Gastroesophageal sphincter (tissue), 3 donors: ENCODE measurements around the gene BST1.

ENCODE experiments used
- CTCF ChIP-seq, 4 experiments: fragments of 200-600 bp in 2 of 4; fragments of 450-650 bp in 2 of 4; sonication (generic) in 1 of 4; IDR thresholded peaks; one replicate each; pipeline ENCODE4 v1.5.1; 2017 to 2019; ENCODE audit warnings: antibody characterized with exemption in 4 of 4, mild to moderate bottlenecking in 2 of 4, moderate library complexity in 2 of 4
- POLR2A ChIP-seq, 2 donors: fragments of 450-650 bp; IDR thresholded peaks; one replicate each; pipeline ENCODE4 v1.6.1; 2017; ENCODE audit warnings: antibody characterized with exemption in 2 of 2, mild to moderate bottlenecking in 2 of 2, moderate library complexity in 1 of 2
- POLR2AphosphoS5 ChIP-seq: sonication (generic); formaldehyde crosslinking; IDR thresholded peaks from one replicate; pipeline ENCODE4 v1.6.1; 2017; ENCODE audit warnings: antibody characterized with exemption

DNA sequence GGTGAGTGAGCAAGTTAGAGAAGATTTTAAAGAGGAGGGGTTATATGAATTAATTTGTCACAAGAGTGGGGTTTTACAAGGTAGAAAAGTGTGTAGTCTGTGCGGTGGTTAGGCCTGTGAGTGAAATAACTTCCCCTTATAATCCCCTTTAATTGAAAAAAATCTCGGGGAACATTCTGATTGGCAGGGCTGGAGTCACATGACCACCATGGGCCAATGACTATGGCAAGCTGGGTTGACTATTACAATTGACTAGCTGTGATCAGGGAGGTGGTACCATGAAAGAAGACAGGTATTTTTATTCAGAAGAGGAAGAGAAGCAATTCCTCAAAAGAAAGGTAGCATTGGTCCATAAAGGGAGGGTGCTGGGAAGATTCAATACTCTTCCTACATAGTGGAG is 48.3 kb downstream of the BST1 start:
- TF ChIP-seq CTCF (IDR thresholded peaks at IDR 0.05) (no peak), POLR2AphosphoS5 (no peak), POLR2A (IDR thresholded peaks at IDR 0.05) (no peak)
